ENCODE measurements around the gene KDM2A. TPM values are rescaled to one million over a fixed set of nuclear protein-coding genes. Genes with fewer than 3 reads are reported as not detected.
"Not testable (repeated sequence)": the region's sequence is repeated elsewhere in the genome, so short reads cannot be mapped to it uniquely, and the experiment has no call there.

The KDM2A gene
- total RNA-seq, 1 experiment from 2014 or later = 65.3 TPM

DNA sequence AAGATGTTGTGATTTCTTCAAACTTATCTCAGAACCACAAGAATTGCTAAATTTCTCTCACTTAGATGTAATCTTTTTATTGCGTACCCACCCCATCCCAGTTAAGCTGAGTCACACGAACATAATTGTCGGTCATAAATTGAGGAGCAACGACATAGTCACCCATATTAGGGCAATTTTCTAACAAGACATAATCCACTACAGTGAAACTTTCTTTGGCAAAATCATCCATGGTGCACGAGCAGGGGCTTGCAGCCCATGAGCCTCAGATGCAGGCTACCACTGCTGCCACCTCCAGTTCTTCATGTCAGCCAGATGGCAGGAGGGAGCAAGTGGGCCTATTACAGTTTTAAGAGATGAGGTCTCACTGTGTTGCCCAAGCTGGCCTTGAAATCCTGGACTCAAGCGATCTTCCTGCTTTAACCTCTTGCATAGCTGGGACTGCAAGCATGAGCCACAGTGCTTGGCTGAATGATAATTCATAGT is 77.0 kb downstream of the KDM2A start:
- ChIA-PET CTCF (no interaction called here), POLR2A (ENCODE audit: unreplicated experiment) (no interaction called here)
- TSS peak; percentile 17 for BruUV-seq (replicated peaks)
- TF ChIP-seq, protein P1, sequence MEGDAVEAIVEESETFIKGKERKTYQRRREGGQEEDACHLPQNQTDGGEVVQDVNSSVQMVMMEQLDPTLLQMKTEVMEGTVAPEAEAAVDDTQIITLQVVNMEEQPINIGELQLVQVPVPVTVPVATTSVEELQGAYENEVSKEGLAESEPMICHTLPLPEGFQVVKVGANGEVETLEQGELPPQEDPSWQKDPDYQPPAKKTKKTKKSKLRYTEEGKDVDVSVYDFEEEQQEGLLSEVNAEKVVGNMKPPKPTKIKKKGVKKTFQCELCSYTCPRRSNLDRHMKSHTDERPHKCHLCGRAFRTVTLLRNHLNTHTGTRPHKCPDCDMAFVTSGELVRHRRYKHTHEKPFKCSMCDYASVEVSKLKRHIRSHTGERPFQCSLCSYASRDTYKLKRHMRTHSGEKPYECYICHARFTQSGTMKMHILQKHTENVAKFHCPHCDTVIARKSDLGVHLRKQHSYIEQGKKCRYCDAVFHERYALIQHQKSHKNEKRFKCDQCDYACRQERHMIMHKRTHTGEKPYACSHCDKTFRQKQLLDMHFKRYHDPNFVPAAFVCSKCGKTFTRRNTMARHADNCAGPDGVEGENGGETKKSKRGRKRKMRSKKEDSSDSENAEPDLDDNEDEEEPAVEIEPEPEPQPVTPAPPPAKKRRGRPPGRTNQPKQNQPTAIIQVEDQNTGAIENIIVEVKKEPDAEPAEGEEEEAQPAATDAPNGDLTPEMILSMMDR (conservative IDR thresholded peaks at IDR 0.05; ENCODE audit: low read depth, low read length) = peak; percentile 33; the same call in 1 of the 2 replicates
- no peak for TF ChIP-seq EZH2 (IDR thresholded peaks at IDR 0.05; ENCODE audit: low read length, unreplicated experiment)
- ATAC-seq (peak; percentile 91), DNase-seq (peak; percentile 84)
- Histone ChIP-seq H3K9me2 (replicated peaks; ENCODE audit: low read length) (no peaks in the 10 kb centered on the region), H3K27me3 (ENCODE audit: low read length) (no peaks in the 10 kb centered on the region), H3K4me3 (ENCODE audit: low read length) (0 out of 2 replicates have a peak overlapping the region, but pooled peaks have one; percentile 6), H3K79me2 (ENCODE audit: low read length) (no peaks in the 10 kb centered on the region), H3K27ac (ENCODE audit: low read length) (peak overlapping the region; percentile 49), H3K36me3 (ENCODE audit: low read depth, low read length) (0 out of 2 replicates have a peak, but pooled peaks cover 5% of the 10 kb centered on the region), H3K9ac (ENCODE audit: low read length) (no peak overlapping the region), H3F3A (ENCODE audit: low read length, unreplicated experiment) (peaks cover 7% of the 10 kb centered on the region), H3K4me2 (ENCODE audit: low read length) (peak overlapping the region; percentile 53), H2AFZ (ENCODE audit: low read length) (peak overlapping the region; percentile 19; the same call in 1 of the 2 replicates), H3K9me3 (ENCODE audit: low read length) (no peaks in the 10 kb centered on the region), H3K4me1 (ENCODE audit: insufficient read depth, low read length) (peaks cover 23% of the 10 kb centered on the region), H4K20me1 (ENCODE audit: low read length) (no peaks in the 10 kb centered on the region)
- intact Hi-C loops (cut with micrococcal nuclease) = loop anchor here (2.0 to 5.0 kb wide), 2 partner anchors 15 to 41 kb away; no protein-coding TSS in a partner anchor

DNA sequence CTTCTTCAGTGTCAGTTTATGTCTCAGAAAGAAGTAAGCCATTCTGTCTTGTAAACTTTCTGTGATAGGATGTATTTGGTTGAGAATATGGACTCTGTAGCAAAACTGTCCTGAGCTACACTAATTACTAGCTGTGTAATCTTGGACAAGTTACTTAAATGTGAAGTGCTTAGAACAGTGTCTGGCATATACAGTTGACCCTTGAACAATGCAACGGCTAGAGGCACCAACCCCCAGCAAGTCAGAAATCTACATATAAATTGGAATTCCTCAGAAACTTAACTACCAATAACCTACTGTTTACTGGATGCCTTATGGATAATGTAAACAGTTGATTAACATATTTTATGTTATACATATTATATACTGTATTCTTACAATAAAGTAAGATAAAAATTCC is 78.5 kb downstream of the KDM2A start:
- H3K4me2 ChIP-seq (ENCODE audit: low read length) = no peak overlapping the region
- CTCF ChIA-PET = no interaction called here
- 0 out of 2 replicates have a peak, but pooled peaks cover 5% of the 10 kb centered on the region for H3K36me3 ChIP-seq (ENCODE audit: low read depth, low read length)
- POLR2A ChIA-PET (ENCODE audit: unreplicated experiment) = no interaction called here
- H3F3A ChIP-seq (ENCODE audit: low read length, unreplicated experiment) = peaks cover 7% of the 10 kb centered on the region
- H3K4me3 ChIP-seq (ENCODE audit: low read length) = no peak overlapping the region
- no TSS peak for BruUV-seq (replicated peaks)
- TF ChIP-seq EZH2phosphoT487 (IDR thresholded peaks at IDR 0.05; ENCODE audit: borderline replicate concordance, low read length) = no peak
- TF ChIP-seq EZH2 (IDR thresholded peaks at IDR 0.05; ENCODE audit: low read length, unreplicated experiment) = no peak
- TF ChIP-seq, protein P1 (conservative IDR thresholded peaks at IDR 0.05; ENCODE audit: low read depth, low read length) = no peak
- no peak for ATAC-seq
- intact Hi-C loops (cut with micrococcal nuclease) = loop anchor here (2.0 to 5.0 kb wide), 2 partner anchors 17 to 40 kb away; no protein-coding TSS in a partner anchor
- DNase-seq = no peak
- no peaks in the 10 kb centered on the region for H3K9me2 ChIP-seq (replicated peaks; ENCODE audit: low read length)
- no peak overlapping the region for H3K27ac ChIP-seq (ENCODE audit: low read length)
- H3K4me1 ChIP-seq (ENCODE audit: insufficient read depth, low read length) = peaks cover 32% of the 10 kb centered on the region
- no peaks in the 10 kb centered on the region for H3K27me3 ChIP-seq (ENCODE audit: low read length)
- no peak overlapping the region for H3K9ac ChIP-seq (ENCODE audit: low read length)
- H3K79me2 ChIP-seq (ENCODE audit: low read length) = no peaks in the 10 kb centered on the region
- no peaks in the 10 kb centered on the region for H3K9me3 ChIP-seq (ENCODE audit: low read length)
- no peaks in the 10 kb centered on the region for H4K20me1 ChIP-seq (ENCODE audit: low read length)
- no peak overlapping the region for H2AFZ ChIP-seq (ENCODE audit: low read length)

DNA sequence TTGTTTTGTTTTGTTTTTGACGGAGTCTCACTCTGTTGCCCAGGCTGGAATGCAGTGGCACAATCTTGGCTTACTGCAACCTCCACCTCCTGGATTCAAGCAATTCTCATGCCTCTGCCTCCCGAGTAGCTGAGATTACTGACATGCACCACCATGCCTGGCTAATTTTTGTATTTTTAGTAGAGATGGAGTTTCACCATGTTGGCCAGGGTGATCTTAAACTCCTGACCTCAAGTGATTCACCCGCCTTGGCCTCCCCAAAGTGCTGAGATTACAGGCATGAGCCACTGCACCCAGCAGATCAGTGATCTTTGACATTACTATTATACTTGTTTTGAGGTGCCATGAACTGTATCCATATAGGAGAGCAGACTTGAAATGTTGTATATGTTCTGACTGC is 79.7 kb downstream of the KDM2A start:
- DNase-seq; H3K9me2 ChIP-seq (replicated peaks; ENCODE audit: low read length); H3K9me3 ChIP-seq (ENCODE audit: low read length); H2AFZ ChIP-seq (ENCODE audit: low read length); H3K27ac ChIP-seq (ENCODE audit: low read length); H4K20me1 ChIP-seq (ENCODE audit: low read length); POLR2A ChIA-PET (ENCODE audit: unreplicated experiment); H3K79me2 ChIP-seq (ENCODE audit: low read length); H3K9ac ChIP-seq (ENCODE audit: low read length); H3K36me3 ChIP-seq (ENCODE audit: low read depth, low read length); H3K4me3 ChIP-seq (ENCODE audit: low read length); BruUV-seq (replicated peaks); ATAC-seq; H3K4me2 ChIP-seq (ENCODE audit: low read length); H3F3A ChIP-seq (ENCODE audit: low read length, unreplicated experiment); CTCF ChIA-PET; H3K27me3 ChIP-seq (ENCODE audit: low read length): not testable (repeated sequence)
- intact Hi-C loops (cut with micrococcal nuclease) = loop anchor here (5.0 kb wide), 1 partner anchor 39 kb away; no protein-coding TSS in a partner anchor
- peaks cover 42% of the 10 kb centered on the region for H3K4me1 ChIP-seq (ENCODE audit: insufficient read depth, low read length)
